ENCODE results near the gene TIMM23.
"Not testable (repeated sequence)": the region's sequence is repeated elsewhere in the genome, so short reads cannot be mapped to it uniquely, and the experiment has no call there.

TIMM23 gene

DNA sequence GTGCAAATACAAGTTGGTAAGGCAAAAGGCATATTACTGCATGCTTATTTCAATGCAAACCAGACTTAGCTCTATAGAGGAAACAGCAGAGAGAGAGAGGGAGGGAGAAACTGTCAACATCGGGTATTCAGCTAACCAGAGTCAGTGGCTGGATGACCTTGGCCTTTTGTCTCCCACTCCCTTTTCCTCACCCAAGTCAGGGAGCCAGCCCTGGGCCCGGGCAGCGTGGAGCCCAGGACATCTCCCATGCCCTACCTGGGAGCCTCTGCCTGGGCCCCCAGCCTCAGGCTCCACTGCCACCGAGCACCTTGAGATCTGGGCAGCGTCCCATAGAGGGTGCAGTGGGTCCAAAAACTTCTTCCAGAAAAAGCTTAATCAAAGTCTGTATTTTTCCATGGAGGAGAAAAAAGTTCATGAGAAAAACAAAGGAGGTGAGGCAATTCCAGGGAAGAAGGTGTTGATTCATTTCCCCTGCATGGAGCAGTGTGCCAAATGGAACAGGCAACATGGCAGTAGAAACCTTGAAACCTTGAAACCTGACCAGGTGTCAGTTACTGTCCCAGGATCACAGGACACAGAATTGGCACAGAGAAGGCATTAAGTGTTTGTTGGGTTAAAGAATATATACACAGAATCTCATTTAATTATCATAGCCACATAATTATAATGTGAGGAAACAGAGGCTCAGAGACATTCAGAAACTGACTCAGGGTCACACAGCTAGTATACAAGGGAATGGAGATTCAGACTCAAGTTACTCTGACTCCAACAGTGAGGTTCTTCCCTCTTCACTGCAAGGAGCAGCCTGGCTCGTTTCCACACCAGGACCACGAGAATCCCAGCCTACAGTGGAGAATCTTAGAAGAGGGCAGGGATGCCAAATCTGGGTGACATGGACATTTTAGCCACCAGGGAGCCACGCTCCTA lies 63.9 kb downstream of the TIMM23 start:
- H3K4me3 ChIP-seq (ENCODE audit: low read depth, low read length): no peak overlapping the region
- DNase-seq (ENCODE audit: low read depth): no peak
- peak; percentile 32 for TF ChIP-seq CTCF (conservative IDR thresholded peaks at IDR 0.05; ENCODE audit: low read depth, low read length)

DNA sequence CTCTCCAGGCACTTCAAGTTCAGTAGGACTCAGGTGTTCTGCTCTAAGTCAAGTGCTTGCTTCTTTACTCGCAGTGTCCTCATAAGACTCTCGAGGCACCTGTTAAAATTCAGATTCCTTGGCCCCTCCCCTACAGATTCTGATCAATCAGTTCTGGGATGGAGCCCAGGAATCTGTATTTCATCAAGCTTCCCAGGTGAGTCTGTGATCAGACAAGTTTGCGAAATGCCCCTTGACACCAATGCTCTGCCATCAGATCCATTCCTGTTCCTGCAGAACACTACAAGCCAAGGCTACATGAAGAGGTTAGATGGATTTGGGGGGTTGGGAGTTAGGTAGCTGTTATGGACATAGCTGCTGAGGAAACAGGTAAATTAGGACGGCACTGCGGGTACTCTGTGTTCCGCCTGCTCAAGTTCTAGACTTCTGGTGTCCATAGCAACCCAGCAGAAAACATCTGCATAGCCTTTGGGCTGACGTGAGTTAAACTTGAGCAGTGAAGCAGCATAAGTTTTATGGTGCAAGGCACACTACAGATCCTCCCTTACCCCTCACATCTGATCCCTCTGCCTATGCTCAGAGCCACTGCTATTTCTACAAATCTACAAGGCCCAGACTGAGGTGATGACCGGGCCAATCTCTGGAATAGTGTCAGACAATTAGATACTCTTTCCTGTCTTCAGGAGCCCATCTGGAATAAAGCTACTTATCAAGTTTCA lies 65.0 kb downstream of the TIMM23 start:
- no peak for TF ChIP-seq CTCF (conservative IDR thresholded peaks at IDR 0.05; ENCODE audit: low read depth, low read length)
- no peak overlapping the region for H3K4me3 ChIP-seq (ENCODE audit: low read depth, low read length)
- no peak for DNase-seq (ENCODE audit: low read depth)

- TF ChIP-seq CTCF (conservative IDR thresholded peaks at IDR 0.05; ENCODE audit: low read depth, low read length): no peak
- no peak for DNase-seq (ENCODE audit: low read depth)
- no peak overlapping the region for H3K4me3 ChIP-seq (ENCODE audit: low read depth, low read length)
Measured at GRCh38 chr10:46040004-46040403, 67.7 kb downstream of the TIMM23 start.

DNA sequence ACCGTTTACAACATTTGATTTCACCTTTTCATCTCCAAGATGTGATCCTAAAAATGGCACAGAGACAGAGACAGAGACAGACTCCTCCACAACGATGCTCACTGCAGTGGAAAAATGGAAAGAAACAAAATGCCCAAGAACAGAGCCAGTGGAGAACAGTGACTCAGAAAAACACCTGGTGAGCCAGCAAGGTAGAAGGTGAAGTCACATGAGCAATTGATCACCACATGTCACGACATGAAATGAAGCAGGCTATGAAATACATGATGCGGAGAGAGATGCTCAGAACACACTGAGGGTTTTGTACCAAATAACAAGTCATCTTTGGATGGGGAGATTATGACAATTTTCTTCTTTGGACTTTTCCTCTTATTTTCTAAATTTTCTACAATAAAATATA lies 70.2 kb downstream of the TIMM23 start:
- H3K4me3 ChIP-seq (ENCODE audit: low read depth, low read length): no peak overlapping the region
- TF ChIP-seq CTCF (conservative IDR thresholded peaks at IDR 0.05; ENCODE audit: low read depth, low read length): no peak
- no peak for DNase-seq (ENCODE audit: low read depth)

DNA sequence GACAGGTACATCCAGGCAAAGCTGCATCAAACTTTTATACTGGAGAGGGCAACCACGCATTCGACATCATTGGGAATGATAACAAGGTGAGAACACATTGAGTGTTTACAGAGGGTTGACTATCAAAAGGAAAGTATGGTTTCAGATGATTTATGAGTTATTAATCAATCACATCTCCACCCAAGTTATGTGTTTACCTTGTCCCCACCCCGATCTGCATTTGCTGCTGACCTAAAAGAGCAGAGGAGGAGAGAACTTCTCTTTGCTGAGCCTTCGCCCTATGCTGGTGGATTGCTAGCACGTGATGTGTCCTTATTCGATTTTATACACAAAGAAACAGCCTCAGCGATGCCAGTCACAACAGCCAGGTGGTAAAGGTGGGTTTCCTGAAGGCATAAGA lies 74.0 kb downstream of the TIMM23 start, which contains the start of gene MSMB:
Gene MSMB, minus strand, starts transcription at position 9 of the 400 bp plus-strand sequence. CDS start 32 bp downstream, outside the sequence.
- DNase-seq (ENCODE audit: low read depth): no peak
- H3K4me3 ChIP-seq (ENCODE audit: low read depth, low read length): no peak within 1 kb of the TSS
- no peak for TF ChIP-seq CTCF (conservative IDR thresholded peaks at IDR 0.05; ENCODE audit: low read depth, low read length)

GRCh38 chr10:46048152-46048551 lies 75.9 kb downstream of the TIMM23 start:
- no peak overlapping the region for H3K4me3 ChIP-seq (ENCODE audit: low read depth, low read length)
- no peak for TF ChIP-seq CTCF (conservative IDR thresholded peaks at IDR 0.05; ENCODE audit: low read depth, low read length)
- no peak for DNase-seq (ENCODE audit: low read depth)

GRCh38 chr10:46049497-46049831 lies 77.2 kb downstream of the TIMM23 start:
- DNase-seq (ENCODE audit: low read depth); H3K4me3 ChIP-seq (ENCODE audit: low read depth, low read length): not testable (repeated sequence)

Data from choroid plexus epithelial cell (primary cell).